HG03378 (cell line): ENCODE results near the gene BCAR3.

Experiments
- ATAC-seq: cut with Tn5 transposase; IDR thresholded peaks from one replicate; pipeline ENCODE4 v1.9.1; 2021; ENCODE audit warnings: mild to moderate bottlenecking, moderate library complexity; ENCODE audit not compliant: unreplicated experiment

Gene BCAR3

GRCh38 chr1:93581917-93582850 lies 99.5 kb downstream of the BCAR3 start:
- no peak for ATAC-seq

GRCh38 chr1:93579891-93580290 lies 101.7 kb downstream of the BCAR3 start:
- no peak for ATAC-seq

GRCh38 chr1:93578911-93579825 lies 102.5 kb downstream of the BCAR3 start:
- ATAC-seq, result no peak

- ATAC-seq, result no peak
Measured at GRCh38 chr1:93578433-93578830, 103.2 kb downstream of the BCAR3 start.

- no peak for ATAC-seq
Measured at GRCh38 chr1:93577536-93578432, 103.9 kb downstream of the BCAR3 start.

- no peak for ATAC-seq
Measured at GRCh38 chr1:93576746-93577145, 104.9 kb downstream of the BCAR3 start.

- no peak for ATAC-seq
Measured at GRCh38 chr1:93576346-93576745, 105.3 kb downstream of the BCAR3 start.

GRCh38 chr1:93575621-93576284 lies 105.9 kb downstream of the BCAR3 start:
- no peak for ATAC-seq

GRCh38 chr1:93574991-93575390 lies 106.6 kb downstream of the BCAR3 start:
- no peak for ATAC-seq

- ATAC-seq, result no peak
Measured at GRCh38 chr1:93574511-93574910, 107.1 kb downstream of the BCAR3 start.

GRCh38 chr1:93573940-93574469 lies 107.6 kb downstream of the BCAR3 start:
- ATAC-seq, result no peak

GRCh38 chr1:93571623-93572310 lies 109.9 kb downstream of the BCAR3 start:
- no peak for ATAC-seq

GRCh38 chr1:93569489-93569888 lies 112.1 kb downstream of the BCAR3 start:
- no peak for ATAC-seq

- ATAC-seq, result no peak
Measured at GRCh38 chr1:93567255-93567918, 114.2 kb downstream of the BCAR3 start.

- ATAC-seq, result no peak
Measured at GRCh38 chr1:93566227-93566626, 115.4 kb downstream of the BCAR3 start.

GRCh38 chr1:93565496-93566206 lies 116.0 kb downstream of the BCAR3 start:
- ATAC-seq, result no peak

GRCh38 chr1:93559695-93560094 lies 121.9 kb downstream of the BCAR3 start:
- ATAC-seq, result no peak

GRCh38 chr1:93559045-93559444 lies 122.6 kb downstream of the BCAR3 start:
- no peak for ATAC-seq
